Measurements from ENCODE around the gene CHD9NB.

DNA sequence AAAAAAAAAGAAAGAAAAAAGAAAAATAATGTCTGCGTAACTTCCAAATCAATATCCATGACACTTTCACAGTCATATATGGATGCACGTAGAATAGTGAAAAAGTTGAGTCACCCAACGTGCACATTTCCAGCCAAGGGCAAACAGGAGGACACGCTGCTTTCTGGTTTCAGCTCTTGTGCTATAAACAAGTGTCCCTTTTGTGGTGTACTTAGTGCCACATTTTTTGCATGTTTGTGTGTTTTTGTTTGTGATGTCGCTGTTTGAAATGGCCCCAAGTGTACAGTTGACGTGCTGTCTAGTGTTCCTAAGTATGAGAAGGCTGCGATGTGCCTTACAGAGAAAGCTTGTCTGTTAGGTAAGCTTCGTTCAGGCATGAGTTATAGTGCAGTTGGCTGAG is 5.0 kb upstream of the CHD9NB start:
- TF ChIP-seq, protein P1, sequence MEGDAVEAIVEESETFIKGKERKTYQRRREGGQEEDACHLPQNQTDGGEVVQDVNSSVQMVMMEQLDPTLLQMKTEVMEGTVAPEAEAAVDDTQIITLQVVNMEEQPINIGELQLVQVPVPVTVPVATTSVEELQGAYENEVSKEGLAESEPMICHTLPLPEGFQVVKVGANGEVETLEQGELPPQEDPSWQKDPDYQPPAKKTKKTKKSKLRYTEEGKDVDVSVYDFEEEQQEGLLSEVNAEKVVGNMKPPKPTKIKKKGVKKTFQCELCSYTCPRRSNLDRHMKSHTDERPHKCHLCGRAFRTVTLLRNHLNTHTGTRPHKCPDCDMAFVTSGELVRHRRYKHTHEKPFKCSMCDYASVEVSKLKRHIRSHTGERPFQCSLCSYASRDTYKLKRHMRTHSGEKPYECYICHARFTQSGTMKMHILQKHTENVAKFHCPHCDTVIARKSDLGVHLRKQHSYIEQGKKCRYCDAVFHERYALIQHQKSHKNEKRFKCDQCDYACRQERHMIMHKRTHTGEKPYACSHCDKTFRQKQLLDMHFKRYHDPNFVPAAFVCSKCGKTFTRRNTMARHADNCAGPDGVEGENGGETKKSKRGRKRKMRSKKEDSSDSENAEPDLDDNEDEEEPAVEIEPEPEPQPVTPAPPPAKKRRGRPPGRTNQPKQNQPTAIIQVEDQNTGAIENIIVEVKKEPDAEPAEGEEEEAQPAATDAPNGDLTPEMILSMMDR (IDR thresholded peaks at IDR 0.05; ENCODE audit: poor library complexity), result no peak
- no peak for TF ChIP-seq EZH2phosphoT487 (IDR thresholded peaks at IDR 0.05; ENCODE audit: low read depth, severe bottlenecking, unreplicated experiment)
- no peak for TF ChIP-seq EZH2 (IDR thresholded peaks at IDR 0.05; ENCODE audit: borderline replicate concordance)
